ENCODE measurements around the gene CANX. TPM values are rescaled to one million over a fixed set of nuclear protein-coding genes. Genes with fewer than 3 reads are reported as not detected.

The CANX gene
- total and polyA plus RNA-seq, 9 of the 15 experiments (the other 6 are each of a cell fraction or from before 2014, with no cell fraction given) = 155 to 893 (median 589) TPM

- TF ChIP-seq, protein P1, sequence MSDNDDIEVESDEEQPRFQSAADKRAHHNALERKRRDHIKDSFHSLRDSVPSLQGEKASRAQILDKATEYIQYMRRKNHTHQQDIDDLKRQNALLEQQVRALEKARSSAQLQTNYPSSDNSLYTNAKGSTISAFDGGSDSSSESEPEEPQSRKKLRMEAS (CRISPR knock-in tag; IDR thresholded peaks at IDR 0.05) = peak; percentile 30; the same call in 1 of the 2 replicates
- TF ChIP-seq, protein P2, sequence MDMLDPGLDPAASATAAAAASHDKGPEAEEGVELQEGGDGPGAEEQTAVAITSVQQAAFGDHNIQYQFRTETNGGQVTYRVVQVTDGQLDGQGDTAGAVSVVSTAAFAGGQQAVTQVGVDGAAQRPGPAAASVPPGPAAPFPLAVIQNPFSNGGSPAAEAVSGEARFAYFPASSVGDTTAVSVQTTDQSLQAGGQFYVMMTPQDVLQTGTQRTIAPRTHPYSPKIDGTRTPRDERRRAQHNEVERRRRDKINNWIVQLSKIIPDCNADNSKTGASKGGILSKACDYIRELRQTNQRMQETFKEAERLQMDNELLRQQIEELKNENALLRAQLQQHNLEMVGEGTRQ (CRISPR knock-in tag; IDR thresholded peaks at IDR 0.05) = peak; percentile 16; the same call in 1 of the 2 replicates
- TF ChIP-seq C11orf30 (IDR thresholded peaks at IDR 0.05; ENCODE audit: low read depth) (peak; percentile 86), HIVEP1 (CRISPR knock-in tag; IDR thresholded peaks at IDR 0.05) (no peak), GATAD2A (IDR thresholded peaks at IDR 0.05) (no peak), RCOR1 (IDR thresholded peaks at IDR 0.05; ENCODE audit: borderline replicate concordance in 1 of 2, low read depth in 2 of 2, low read length in 2 of 2) (peak in 1 of 2 experiments; percentile 14; a peak in 1 of 4 replicates), ZFX (CRISPR knock-in tag; IDR thresholded peaks at IDR 0.05) (peak; percentile 20; the same call in 1 of the 2 replicates), NRF1 (conservative IDR thresholded peaks at IDR 0.05 in 1 of 2, IDR thresholded peaks at IDR 0.05 in 1 of 2) (0 out of 4 replicates have a peak, but pooled peaks of 1 of the 2 experiments have one; percentile 11), GATA2 (CRISPR knock-in tag; IDR thresholded peaks at IDR 0.05) (0 out of 2 replicates have a peak, but pooled peaks have one; percentile 22), ARID1B (IDR thresholded peaks at IDR 0.05) (peak; percentile 82)
- TF ChIP-seq, protein P3, sequence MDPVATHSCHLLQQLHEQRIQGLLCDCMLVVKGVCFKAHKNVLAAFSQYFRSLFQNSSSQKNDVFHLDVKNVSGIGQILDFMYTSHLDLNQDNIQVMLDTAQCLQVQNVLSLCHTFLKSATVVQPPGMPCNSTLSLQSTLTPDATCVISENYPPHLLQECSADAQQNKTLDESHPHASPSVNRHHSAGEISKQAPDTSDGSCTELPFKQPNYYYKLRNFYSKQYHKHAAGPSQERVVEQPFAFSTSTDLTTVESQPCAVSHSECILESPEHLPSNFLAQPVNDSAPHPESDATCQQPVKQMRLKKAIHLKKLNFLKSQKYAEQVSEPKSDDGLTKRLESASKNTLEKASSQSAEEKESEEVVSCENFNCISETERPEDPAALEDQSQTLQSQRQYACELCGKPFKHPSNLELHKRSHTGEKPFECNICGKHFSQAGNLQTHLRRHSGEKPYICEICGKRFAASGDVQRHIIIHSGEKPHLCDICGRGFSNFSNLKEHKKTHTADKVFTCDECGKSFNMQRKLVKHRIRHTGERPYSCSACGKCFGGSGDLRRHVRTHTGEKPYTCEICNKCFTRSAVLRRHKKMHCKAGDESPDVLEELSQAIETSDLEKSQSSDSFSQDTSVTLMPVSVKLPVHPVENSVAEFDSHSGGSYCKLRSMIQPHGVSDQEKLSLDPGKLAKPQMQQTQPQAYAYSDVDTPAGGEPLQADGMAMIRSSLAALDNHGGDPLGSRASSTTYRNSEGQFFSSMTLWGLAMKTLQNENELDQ (CRISPR knock-in tag; IDR thresholded peaks at IDR 0.05; ENCODE audit: borderline replicate concordance) = no peak
- TF ChIP-seq, protein P4, sequence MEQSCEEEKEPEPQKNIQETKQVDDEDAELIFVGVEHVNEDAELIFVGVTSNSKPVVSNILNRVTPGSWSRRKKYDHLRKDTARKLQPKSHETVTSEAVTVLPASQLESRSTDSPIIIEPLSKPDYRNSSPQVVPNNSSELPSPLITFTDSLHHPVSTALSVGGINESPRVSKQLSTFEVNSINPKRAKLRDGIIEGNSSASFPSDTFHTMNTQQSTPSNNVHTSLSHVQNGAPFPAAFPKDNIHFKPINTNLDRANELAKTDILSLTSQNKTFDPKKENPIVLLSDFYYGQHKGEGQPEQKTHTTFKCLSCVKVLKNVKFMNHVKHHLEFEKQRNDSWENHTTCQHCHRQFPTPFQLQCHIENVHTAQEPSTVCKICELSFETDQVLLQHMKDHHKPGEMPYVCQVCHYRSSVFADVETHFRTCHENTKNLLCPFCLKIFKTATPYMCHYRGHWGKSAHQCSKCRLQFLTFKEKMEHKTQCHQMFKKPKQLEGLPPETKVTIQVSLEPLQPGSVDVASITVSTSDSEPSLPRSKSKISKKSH (CRISPR knock-in tag; IDR thresholded peaks at IDR 0.05) = no peak
These were observed 67.4 kb downstream of the CANX start (continued) for GRCh38 chr5:179766021-179766725.
